H1 (cell line): Measurements from ENCODE around the gene ZBTB20. TPM values are rescaled to one million over a fixed set of nuclear protein-coding genes. Genes with fewer than 3 reads are reported as not detected.

Source experiments
- SAP30 ChIP-seq: fragments of 300-600 bp; sonication (generic); IDR thresholded peaks from 2 replicates; pipeline ENCODE4 v1.7.1; 2012; ENCODE audit warnings: low read length, moderate library complexity, mild to moderate bottlenecking, inconsistent platforms; ENCODE audit not compliant: insufficient read depth, insufficient replicate concordance
- polyA plus RNA-seq, 7 experiments: library from polyadenylated mRNA; depleted of rRNA in 3 of 7; stranded (reverse) in 5 of 7; unstranded in 2 of 7; fragments of >200 nt in 5 of 7; fragments of 200-250 nt in 2 of 7; gene quantifications; 1 replicate in 5 of 7; 2 replicates in 1 of 7; 4 replicates in 1 of 7; pipeline versions ENCODE4 v1.2.1 to v1.2.3, GENCODE V29; 2011 to 2013; ENCODE audit warnings: missing spikeins in 2 of 7, mixed read lengths in 2 of 7
- total RNA-seq: library from RNA; stranded (reverse); fragmentation: NEBNext Ultra II Directional; extraction: Animal tissue kit (Norgen Biotek cat#: 25700); gene quantifications from 2 replicates; pipeline ENCODE4 v1.2.1, GENCODE V29; 2021

The ZBTB20 gene
- total and polyA plus RNA-seq, 2 of the 8 experiments (the other 6 are each of a cell fraction or from before 2014, with no cell fraction given), result 0.35 to 1.3 TPM

- TF ChIP-seq SAP30, result no peak
These were observed 581.9 kb downstream of the ZBTB20 start (continued) for GRCh38 chr3:114565216-114565615.
